Liver (tissue), 9 donors: ENCODE measurements around the gene HNRNPDL. TPM values are rescaled to one million over a fixed set of nuclear protein-coding genes. Genes with fewer than 3 reads are reported as not detected.

Experiments
- DNase-seq: peaks from one replicate; pipeline ENCODE4 v3.0.0-alpha.2; 2017; ENCODE audit warnings: low spot score
- H3K27ac ChIP-seq, 2 donors: one replicate each; pipeline ENCODE4 v1.7.0; 2013; ENCODE audit warnings: inconsistent platforms in 2 of 2, low read length in 2 of 2, control low read depth in 1 of 2, low read depth in 1 of 2, mild to moderate bottlenecking in 1 of 2
- H3K27me3 ChIP-seq, 4 donors: one replicate each; pipeline versions ENCODE4 v1.6.1 to v1.7.0; 2013; ENCODE audit warnings: low read length in 3 of 4, inconsistent platforms in 1 of 4, mild to moderate bottlenecking in 1 of 4, moderate library complexity in 1 of 4; ENCODE audit not compliant: control insufficient read depth in 4 of 4, insufficient read depth in 4 of 4
- H3K36me3 ChIP-seq, 4 donors: one replicate each; pipeline versions ENCODE4 v1.6.1 to v1.7.0; 2013; ENCODE audit warnings: low read length in 3 of 4, mild to moderate bottlenecking in 3 of 4, low read depth in 1 of 4, moderate library complexity in 1 of 4; ENCODE audit not compliant: control insufficient read depth in 4 of 4, insufficient read depth in 3 of 4
- H3K4me1 ChIP-seq, 4 donors: one replicate each; pipeline versions ENCODE4 v1.6.1 to v1.7.0; 2013; ENCODE audit warnings: low read length in 3 of 4, mild to moderate bottlenecking in 3 of 4, moderate library complexity in 1 of 4; ENCODE audit not compliant: control insufficient read depth in 4 of 4, insufficient read depth in 4 of 4
- H3K4me3 ChIP-seq, 3 donors: one replicate each; pipeline versions ENCODE4 v1.6.1 to v1.7.0; 2013; ENCODE audit warnings: low read length in 3 of 3, control low read depth in 1 of 3, low read depth in 1 of 3, mild to moderate bottlenecking in 1 of 3
- H3K9ac ChIP-seq, 2 donors: one replicate each; pipeline ENCODE4 v1.7.0; 2013; ENCODE audit warnings: low read length in 2 of 2, mild to moderate bottlenecking in 2 of 2, moderate library complexity in 2 of 2, control low read depth in 1 of 2, low read depth in 1 of 2
- H3K9me3 ChIP-seq, 4 donors: one replicate each; pipeline versions ENCODE4 v1.6.1 to v1.7.0; 2013; ENCODE audit warnings: low read length in 3 of 4; ENCODE audit not compliant: control insufficient read depth in 4 of 4
- FOXA2 ChIP-seq: IDR thresholded peaks from 2 replicates; pipeline ENCODE4 v1.6.1; 2016; ENCODE audit warnings: antibody characterized with exemption
- GABPA ChIP-seq, 2 donors: IDR thresholded peaks in 1 of 2; conservative IDR thresholded peaks in 1 of 2; 2 replicates each; pipeline ENCODE4 v1.6.1; 2016; ENCODE audit warnings: antibody characterized with exemption in 2 of 2, mild to moderate bottlenecking in 1 of 2, moderate library complexity in 1 of 2
- HNF4A ChIP-seq, 2 donors: conservative IDR thresholded peaks; 2 replicates each; pipeline ENCODE4 v1.6.1; 2016; ENCODE audit warnings: antibody characterized with exemption in 2 of 2, mild to moderate bottlenecking in 2 of 2
- HNF4G ChIP-seq: IDR thresholded peaks from 2 replicates; pipeline ENCODE4 v1.6.1; 2016; ENCODE audit warnings: antibody characterized with exemption
- JUND ChIP-seq, 2 donors: IDR thresholded peaks; 2 replicates each; pipeline ENCODE4 v1.6.1; 2016; ENCODE audit warnings: antibody characterized with exemption in 2 of 2
- NR2F2 ChIP-seq: IDR thresholded peaks from 2 replicates; pipeline ENCODE4 v1.6.1; 2016; ENCODE audit warnings: antibody characterized with exemption
- RAD21 ChIP-seq, 2 donors: IDR thresholded peaks; 2 replicates each; pipeline ENCODE4 v1.6.1; 2016; ENCODE audit warnings: antibody characterized with exemption in 2 of 2, mild to moderate bottlenecking in 2 of 2
- REST ChIP-seq: IDR thresholded peaks from 2 replicates; pipeline ENCODE4 v1.6.1; 2016; ENCODE audit warnings: antibody characterized with exemption, mild to moderate bottlenecking
- SP1 ChIP-seq: IDR thresholded peaks from 2 replicates; pipeline ENCODE4 v1.6.1; 2018; ENCODE audit warnings: antibody characterized with exemption, mild to moderate bottlenecking
- TAF1 ChIP-seq: conservative IDR thresholded peaks from 2 replicates; pipeline ENCODE4 v1.6.1; 2016; ENCODE audit warnings: antibody characterized with exemption, mild to moderate bottlenecking
- WGBS: extraction: QIAGEN DNeasy Blood & Tissue Kit; methylation state at CpG from one replicate; pipeline ENCODE4 v1.1.7; 2013; 5-methylcytosine and 5-hydroxymethylcytosine counted together
- polyA plus RNA-seq, 2 donors: library from polyadenylated mRNA; stranded (reverse) in 1 of 2; unstranded in 1 of 2; fragments of 200-250 nt in 1 of 2; fragments of >200 nt in 1 of 2; fragmentation: Nextera tagmentation in 1 of 2; extraction: Ambion mirVana in 1 of 2; gene quantifications; one replicate each; pipeline versions ENCODE4 v1.2.1 to v1.2.3, GENCODE V29; 2013 to 2015
- total RNA-seq, 2 donors: library from RNA; depleted of rRNA; stranded (reverse); fragments of >200 nt; gene quantifications; one replicate each; pipeline ENCODE4 v1.2.3, GENCODE V29; 2014
- TF ChIP-seq, protein P1 (sequence below): IDR thresholded peaks from 2 replicates; pipeline ENCODE4 v1.6.1; 2016; ENCODE audit warnings: antibody characterized with exemption
- donor health status: healthy.
- donor health status: healthy.
- donor health status: healthy.
- donor health status: healthy.
- donor health status: healthy.

Gene HNRNPDL
- total and polyA plus RNA-seq, 4 donors = 53.1 to 57.9 (median 57.6) TPM

- Histone ChIP-seq H3K4me3 (no peak overlapping the region), H3K27me3 (no peaks in the 10 kb centered on the region), H3K36me3 (no peaks in the 10 kb centered on the region), H3K9me3 (no peaks in the 10 kb centered on the region), H3K4me1 (no peaks in the 10 kb centered on the region), H3K27ac (no peak overlapping the region), H3K9ac (no peak overlapping the region)
- no peak for DNase-seq
- TF ChIP-seq TAF1 = no peak
- TF ChIP-seq SP1 = no peak
- TF ChIP-seq, protein P1, sequence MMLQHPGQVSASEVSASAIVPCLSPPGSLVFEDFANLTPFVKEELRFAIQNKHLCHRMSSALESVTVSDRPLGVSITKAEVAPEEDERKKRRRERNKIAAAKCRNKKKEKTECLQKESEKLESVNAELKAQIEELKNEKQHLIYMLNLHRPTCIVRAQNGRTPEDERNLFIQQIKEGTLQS = no peak
- TF ChIP-seq FOXA2 = no peak
- no peak for TF ChIP-seq REST
- no peak for TF ChIP-seq GABPA (IDR thresholded peaks at IDR 0.05 in 1 of 2, conservative IDR thresholded peaks at IDR 0.05 in 1 of 2)
- TF ChIP-seq JUND (IDR thresholded peaks at IDR 0.05) = no peak
- TF ChIP-seq HNF4A (conservative IDR thresholded peaks at IDR 0.05) = no peak
- 84% methylated on average over 1 of the region's 1 CpG for WGBS
Measured at GRCh38 chr4:82403725-82404124, 26.5 kb downstream of the HNRNPDL start.

GRCh38 chr4:82402196-82402775, 28.0 kb downstream of the HNRNPDL start:
- no peaks in the 10 kb centered on the region for H3K4me1 ChIP-seq
- no peak for TF ChIP-seq HNF4A (conservative IDR thresholded peaks at IDR 0.05)
- no peak for TF ChIP-seq TAF1
- no peak for TF ChIP-seq FOXA2
- TF ChIP-seq NR2F2 = no peak
- TF ChIP-seq GABPA (IDR thresholded peaks at IDR 0.05 in 1 of 2, conservative IDR thresholded peaks at IDR 0.05 in 1 of 2) = no peak
- H3K27me3 ChIP-seq = no peaks in the 10 kb centered on the region
- no peak overlapping the region for H3K27ac ChIP-seq
- no peaks in the 10 kb centered on the region for H3K9me3 ChIP-seq
- DNase-seq = no peak
- no peak overlapping the region for H3K4me3 ChIP-seq
- no peak overlapping the region for H3K9ac ChIP-seq
- WGBS = 94% methylated on average over 17 of the region's 17 CpGs
- no peaks in the 10 kb centered on the region for H3K36me3 ChIP-seq

- WGBS = 91% methylated on average over 7 of the region's 7 CpGs
- TF ChIP-seq NR2F2 = no peak
- TF ChIP-seq HNF4A (conservative IDR thresholded peaks at IDR 0.05) = no peak
- peak in 1 of 2 donors; percentile 19 for TF ChIP-seq RAD21 (IDR thresholded peaks at IDR 0.05)
- TF ChIP-seq HNF4G = no peak
- TF ChIP-seq TAF1 = no peak
- TF ChIP-seq, protein P1 = no peak
- no peak for TF ChIP-seq GABPA (IDR thresholded peaks at IDR 0.05 in 1 of 2, conservative IDR thresholded peaks at IDR 0.05 in 1 of 2)
Measured at GRCh38 chr4:82401600-82401999, 28.7 kb downstream of the HNRNPDL start.

More at GRCh38 chr4:82401600-82401999, 28.7 kb downstream of the HNRNPDL start:
- no peaks in the 10 kb centered on the region for H3K27me3 ChIP-seq
- no peak for DNase-seq
- no peaks in the 10 kb centered on the region for H3K36me3 ChIP-seq
- no peaks in the 10 kb centered on the region for H3K4me1 ChIP-seq
- H3K4me3 ChIP-seq = no peak overlapping the region
- no peaks in the 10 kb centered on the region for H3K9me3 ChIP-seq
- no peak overlapping the region for H3K27ac ChIP-seq
- no peak overlapping the region for H3K9ac ChIP-seq
